HG03575 (cell line): ENCODE data around the gene HOXB3.

Experiments
- ATAC-seq: cut with Tn5 transposase; IDR thresholded peaks from one replicate; pipeline ENCODE4 v1.9.1; 2021; ENCODE audit not compliant: unreplicated experiment, insufficient number of reproducible peaks, low FRiP score; ENCODE audit errors: extremely low read depth

The HOXB3 gene

GRCh38 chr17:48564188-48565021, 25.6 kb downstream of the HOXB3 start:
- ATAC-seq = no peak

GRCh38 chr17:48563867-48564187, 26.2 kb downstream of the HOXB3 start:
- ATAC-seq = no peak

- ATAC-seq = no peak
Observed at GRCh38 chr17:48563385-48563838, 26.6 kb downstream of the HOXB3 start.

GRCh38 chr17:48562934-48563333, 27.1 kb downstream of the HOXB3 start:
- no peak for ATAC-seq

- ATAC-seq = no peak
Observed at GRCh38 chr17:48561884-48562810, 27.9 kb downstream of the HOXB3 start.

GRCh38 chr17:48559840-48560817, 29.9 kb downstream of the HOXB3 start:
- no peak for ATAC-seq

- ATAC-seq = no peak
Observed at GRCh38 chr17:48559122-48559839, 30.8 kb downstream of the HOXB3 start.

- no peak for ATAC-seq
Observed at GRCh38 chr17:48558831-48559121, 31.3 kb downstream of the HOXB3 start.

- ATAC-seq = no peak
Observed at GRCh38 chr17:48558057-48558830, 31.8 kb downstream of the HOXB3 start.

GRCh38 chr17:48556576-48557401, 33.3 kb downstream of the HOXB3 start:
- ATAC-seq = no peak

GRCh38 chr17:48556229-48556575, 33.8 kb downstream of the HOXB3 start:
- ATAC-seq = no peak

GRCh38 chr17:48555258-48556228, 34.5 kb downstream of the HOXB3 start:
- no peak for ATAC-seq

- no peak for ATAC-seq
Observed at GRCh38 chr17:48554412-48555257, 35.4 kb downstream of the HOXB3 start.

GRCh38 chr17:48553826-48554225, 36.2 kb downstream of the HOXB3 start:
- no peak for ATAC-seq

GRCh38 chr17:48553190-48553547, 36.9 kb downstream of the HOXB3 start:
- no peak for ATAC-seq
